GM12892 (cell line): Measurements from ENCODE around the gene OR6C70.
"Not testable (repeated sequence)": the region's sequence is repeated elsewhere in the genome, so short reads cannot be mapped to it uniquely, and the experiment has no call there.

ENCODE experiments used
- POLR2A ChIP-seq: IDR thresholded peaks from 2 replicates; pipeline ENCODE4 v1.6.1; 2011; ENCODE audit warnings: low read depth, low read length, control low read depth
- POLR2AphosphoS5 ChIP-seq: IDR thresholded peaks from 2 replicates; pipeline ENCODE4 v1.6.1; 2011; ENCODE audit warnings: low read depth, low read length, control low read depth
- TAF1 ChIP-seq: IDR thresholded peaks from 2 replicates; pipeline ENCODE4 v1.6.1; 2011; ENCODE audit warnings: low read depth, mild to moderate bottlenecking, control low read depth, low read length, borderline replicate concordance

- not testable (repeated sequence) for TF ChIP-seq POLR2A, POLR2AphosphoS5, TAF1
Observed at GRCh38 chr12:55479136-55479535, 9.2 kb upstream of the OR6C70 start.
